ENCODE data around the gene PLCB1. TPM values are rescaled to one million over a fixed set of nuclear protein-coding genes. Genes with fewer than 3 reads are reported as not detected.

PLCB1 gene
- total and polyA plus RNA-seq, 2 donors (not counting 3 experiments of a cell fraction or from before 2014, with no cell fraction given) = 10.2 to 53.4 TPM

DNA sequence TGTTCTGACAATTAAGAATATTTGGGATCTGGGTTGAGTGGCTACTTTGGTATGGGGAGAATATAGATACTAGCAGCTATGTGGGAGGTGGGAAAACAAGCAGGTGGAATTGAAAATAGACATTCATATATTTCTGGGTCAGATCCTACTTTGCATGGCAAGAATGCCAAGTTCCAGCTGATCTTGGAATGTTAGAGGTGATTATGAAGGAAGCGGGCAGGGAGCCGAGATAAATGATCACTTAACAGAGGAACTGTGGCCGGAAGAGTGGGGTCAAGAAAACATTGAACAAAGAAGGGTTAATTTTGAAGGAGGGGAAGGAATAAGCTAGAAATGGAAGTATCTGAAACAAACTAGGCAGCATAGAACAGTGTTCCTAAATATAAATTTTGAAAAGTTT, 15.4 kb downstream of the PLCB1 start:
- peak overlapping the region in 1 of 3 experiments; percentile 38 for H3K4me3 ChIP-seq (replicated peaks in 1 of 3; ENCODE audit: insufficient read depth in 1 of 3, low read depth in 1 of 3, low read length in 3 of 3)
- no peaks in the 10 kb centered on the region for H3K36me3 ChIP-seq (ENCODE audit: control insufficient read depth in 2 of 2, extremely low read depth in 1 of 2, insufficient read depth in 2 of 2, low read length in 2 of 2)
- H4K20me1 ChIP-seq (replicated peaks; ENCODE audit: control insufficient read depth, extremely low read depth, insufficient read depth, low read length) = no peaks in the 10 kb centered on the region
- H3K4me2 ChIP-seq (ENCODE audit: insufficient read depth, low read length) = peak overlapping the region; percentile 93
- H3K79me2 ChIP-seq (ENCODE audit: control insufficient read depth, insufficient read depth, low read length) = peaks cover 5% of the 10 kb centered on the region
- TF ChIP-seq GATA2 (IDR thresholded peaks at IDR 0.05; ENCODE audit: insufficient read depth, insufficient read length, low read depth, low read length) (peak; percentile 94), FOS (IDR thresholded peaks at IDR 0.05; ENCODE audit: borderline replicate concordance, insufficient read depth, low read length) (peak; percentile 26), JUN (IDR thresholded peaks at IDR 0.05; ENCODE audit: borderline replicate concordance, insufficient read depth, insufficient read length, low read depth) (peak; percentile 11), POLR2A (IDR thresholded peaks at IDR 0.05; ENCODE audit: low read depth, low read length) (peak; percentile 68), POLR2AphosphoS5 (IDR thresholded peaks at IDR 0.05; ENCODE audit: insufficient read depth, low read depth, low read length) (peak; percentile 73), MYC (IDR thresholded peaks at IDR 0.05; ENCODE audit: low read depth, low read length) (no peak)
- TF ChIP-seq, protein P1, sequence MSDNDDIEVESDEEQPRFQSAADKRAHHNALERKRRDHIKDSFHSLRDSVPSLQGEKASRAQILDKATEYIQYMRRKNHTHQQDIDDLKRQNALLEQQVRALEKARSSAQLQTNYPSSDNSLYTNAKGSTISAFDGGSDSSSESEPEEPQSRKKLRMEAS (IDR thresholded peaks at IDR 0.05; ENCODE audit: insufficient read depth, insufficient read length) = no peak
- H3K9me3 ChIP-seq (replicated peaks; ENCODE audit: control insufficient read depth, insufficient read depth, low read length) = no peaks in the 10 kb centered on the region
- intact Hi-C loops (cut with micrococcal nuclease) (loop anchor here (1.0 to 5.0 kb wide), 3 partner anchors 52 to 240 kb away; no protein-coding TSS in a partner anchor), dilution Hi-C loops (cut with MboI; ENCODE audit: extremely low pct_ligation_motif_present, low sequenced_read_pairs) (no loop called here)
- H3K27me3 ChIP-seq (ENCODE audit: control insufficient read depth in 2 of 2, insufficient read depth in 2 of 2, low read length in 2 of 2) = no peaks in the 10 kb centered on the region
- H2AFZ ChIP-seq (ENCODE audit: low read depth, low read length) = no peak overlapping the region
- H3K27ac ChIP-seq (ENCODE audit: insufficient read depth, low read depth, low read length) = peak overlapping the region; percentile 87
- DNase-seq (ENCODE audit: low read depth, low spot score) (peak; percentile 78), FAIRE-seq (peak; percentile 92)
- CTCF ChIA-PET = interaction anchor here (0.7 to 2.7 kb wide), 11 partner anchors 10 to 575 kb away, joined by 3 to 11 read pairs (median 4); partner anchors contain the start of gene PLCB1
- BruUV-seq (replicated peaks) = no TSS peak
- H3K4me1 ChIP-seq (ENCODE audit: control insufficient read depth, extremely low read depth, insufficient read depth, low read length) = peaks cover 82% of the 10 kb centered on the region
- POLR2A ChIA-PET = no interaction called here
- H3K9ac ChIP-seq (replicated peaks; ENCODE audit: extremely low read depth, insufficient read depth, low read length) = peak overlapping the region; percentile 67
- no peaks in the 10 kb centered on the region for H3K9me1 ChIP-seq (replicated peaks; ENCODE audit: control insufficient read depth, extremely low read depth, insufficient read depth, low read length)

DNA sequence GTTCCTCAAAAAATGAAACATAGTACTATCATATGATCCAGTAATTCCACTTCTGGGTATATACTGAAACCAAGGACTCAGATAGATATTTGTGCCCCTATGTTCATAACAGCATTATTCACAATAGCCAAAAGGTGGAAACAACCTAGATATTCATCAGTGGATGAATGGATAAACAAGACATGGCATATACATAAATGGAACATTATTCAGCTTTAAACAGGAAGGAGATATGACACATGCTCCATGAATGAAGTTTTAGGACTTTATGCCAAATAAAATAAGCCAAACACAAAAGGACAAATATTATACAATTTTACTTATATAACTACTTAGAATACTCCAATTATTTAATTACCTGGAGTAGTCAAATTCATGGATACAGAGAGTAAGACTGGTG, 16.4 kb downstream of the PLCB1 start:
- H3K27me3 ChIP-seq (ENCODE audit: control insufficient read depth in 2 of 2, insufficient read depth in 2 of 2, low read length in 2 of 2) = no peaks in the 10 kb centered on the region
- no peaks in the 10 kb centered on the region for H4K20me1 ChIP-seq (replicated peaks; ENCODE audit: control insufficient read depth, extremely low read depth, insufficient read depth, low read length)
- H3K9me1 ChIP-seq (replicated peaks; ENCODE audit: control insufficient read depth, extremely low read depth, insufficient read depth, low read length) = no peaks in the 10 kb centered on the region
- intact Hi-C loops (cut with micrococcal nuclease) = loop anchor here (1.0 to 5.0 kb wide), 4 partner anchors 8 to 239 kb away; partner anchors contain the start of gene PLCB1
- H3K4me1 ChIP-seq (ENCODE audit: control insufficient read depth, extremely low read depth, insufficient read depth, low read length) = peaks cover 92% of the 10 kb centered on the region
- H3K9ac ChIP-seq (replicated peaks; ENCODE audit: extremely low read depth, insufficient read depth, low read length) = peak overlapping the region; percentile 67
- ChIA-PET CTCF (interaction anchor here (1.1 to 2.7 kb wide), 6 partner anchors 11 to 250 kb away, joined by 3 to 11 read pairs (median 4); no protein-coding TSS in a partner anchor), POLR2A (no interaction called here)
- H3K36me3 ChIP-seq (ENCODE audit: control insufficient read depth in 2 of 2, extremely low read depth in 1 of 2, insufficient read depth in 2 of 2, low read length in 2 of 2) = no peaks in the 10 kb centered on the region
- FAIRE-seq (peak; percentile 26), DNase-seq (ENCODE audit: low read depth, low spot score) (peak; percentile 89)
- H3K27ac ChIP-seq (ENCODE audit: insufficient read depth, low read depth, low read length) = peak overlapping the region; percentile 87
- no TSS peak for BruUV-seq (replicated peaks)
- TF ChIP-seq GATA2 (IDR thresholded peaks at IDR 0.05; ENCODE audit: insufficient read depth, insufficient read length, low read depth, low read length) = peak; percentile 92
- peak; percentile 82 for TF ChIP-seq FOS (IDR thresholded peaks at IDR 0.05; ENCODE audit: borderline replicate concordance, insufficient read depth, low read length)
- TF ChIP-seq POLR2AphosphoS5 (IDR thresholded peaks at IDR 0.05; ENCODE audit: insufficient read depth, low read depth, low read length) = peak; percentile 59
- TF ChIP-seq, protein P1 (IDR thresholded peaks at IDR 0.05; ENCODE audit: insufficient read depth, insufficient read length) = no peak
- TF ChIP-seq EZH2 (IDR thresholded peaks at IDR 0.05; ENCODE audit: borderline replicate concordance, low read depth, low read length, severe bottlenecking) = no peak
- peak; percentile 97 for TF ChIP-seq JUN (IDR thresholded peaks at IDR 0.05; ENCODE audit: borderline replicate concordance, insufficient read depth, insufficient read length, low read depth)
- peak; percentile 55 for TF ChIP-seq POLR2A (IDR thresholded peaks at IDR 0.05; ENCODE audit: low read depth, low read length)
- no peak for TF ChIP-seq CTCF (IDR thresholded peaks at IDR 0.05; ENCODE audit: extremely low read depth in 1 of 2, insufficient read depth in 1 of 2, low read depth in 1 of 2, low read length in 2 of 2)
- TF ChIP-seq MYC (IDR thresholded peaks at IDR 0.05; ENCODE audit: low read depth, low read length) = no peak
- H2AFZ ChIP-seq (ENCODE audit: low read depth, low read length) = no peak overlapping the region
- dilution Hi-C loops (cut with MboI; ENCODE audit: extremely low pct_ligation_motif_present, low sequenced_read_pairs) = no loop called here
- H3K9me3 ChIP-seq (replicated peaks; ENCODE audit: control insufficient read depth, insufficient read depth, low read length) = no peaks in the 10 kb centered on the region
- H3K4me2 ChIP-seq (ENCODE audit: insufficient read depth, low read length) = peak overlapping the region; percentile 93
- peaks cover 5% of the 10 kb centered on the region for H3K79me2 ChIP-seq (ENCODE audit: control insufficient read depth, insufficient read depth, low read length)
- peak overlapping the region in 1 of 3 experiments; percentile 38 for H3K4me3 ChIP-seq (replicated peaks in 1 of 3; ENCODE audit: insufficient read depth in 1 of 3, low read depth in 1 of 3, low read length in 3 of 3)
